ENCODE measurements around the gene PRUNE2.

Gene PRUNE2

GRCh38 chr9:76897804-76898525 is 7.9 kb downstream of the PRUNE2 start:
- no peak for DNase-seq

- DNase-seq = no peak
Observed at GRCh38 chr9:76896035-76896434, 9.9 kb downstream of the PRUNE2 start.

- no peak for DNase-seq
Observed at GRCh38 chr9:76895186-76895585, 10.7 kb downstream of the PRUNE2 start.

- no peak for DNase-seq
Observed at GRCh38 chr9:76894198-76894597, 11.7 kb downstream of the PRUNE2 start.

- no peak for DNase-seq
Observed at GRCh38 chr9:76893395-76893932, 12.4 kb downstream of the PRUNE2 start.

GRCh38 chr9:76891874-76892273 is 14.0 kb downstream of the PRUNE2 start:
- DNase-seq = no peak

GRCh38 chr9:76891279-76891678 is 14.6 kb downstream of the PRUNE2 start:
- DNase-seq = no peak

- no peak for DNase-seq
Observed at GRCh38 chr9:76887951-76888350, 18.0 kb downstream of the PRUNE2 start.

GRCh38 chr9:76887003-76887821 is 18.7 kb downstream of the PRUNE2 start:
- DNase-seq = no peak

GRCh38 chr9:76886318-76886717 is 19.6 kb downstream of the PRUNE2 start:
- no peak for DNase-seq

GRCh38 chr9:76884823-76885222 is 21.1 kb downstream of the PRUNE2 start:
- no peak for DNase-seq

GRCh38 chr9:76883341-76883855 is 22.5 kb downstream of the PRUNE2 start:
- DNase-seq = no peak

- no peak for DNase-seq
Observed at GRCh38 chr9:76882686-76883085, 23.2 kb downstream of the PRUNE2 start.

- no peak for DNase-seq
Observed at GRCh38 chr9:76880210-76880609, 25.7 kb downstream of the PRUNE2 start.

- DNase-seq = no peak
Observed at GRCh38 chr9:76878933-76879332, 27.0 kb downstream of the PRUNE2 start.

- DNase-seq = no peak
Observed at GRCh38 chr9:76877961-76878360, 28.0 kb downstream of the PRUNE2 start.

GRCh38 chr9:76876098-76876497 is 29.8 kb downstream of the PRUNE2 start:
- no peak for DNase-seq

GRCh38 chr9:76873821-76874220 is 32.1 kb downstream of the PRUNE2 start:
- DNase-seq = no peak

- no peak for DNase-seq
Observed at GRCh38 chr9:76873056-76873792, 32.7 kb downstream of the PRUNE2 start.

GRCh38 chr9:76868897-76869296 is 37.0 kb downstream of the PRUNE2 start:
- DNase-seq = no peak

GRCh38 chr9:76866689-76867088 is 39.2 kb downstream of the PRUNE2 start:
- no peak for DNase-seq

- DNase-seq = no peak
Observed at GRCh38 chr9:76863832-76864231, 42.1 kb downstream of the PRUNE2 start.

- DNase-seq = no peak
Observed at GRCh38 chr9:76859860-76860259, 46.1 kb downstream of the PRUNE2 start.
